Brain pericyte (primary cell): ENCODE results near the gene LRRC36.

Source experiments
- DNase-seq: peaks from one replicate; pipeline ENCODE4 v3.0.0-alpha.2; 2012; ENCODE audit warnings: low read depth, low spot score

Gene LRRC36

GRCh38 chr16:67425061-67425460 is 98.4 kb downstream of the LRRC36 start:
- no peak for DNase-seq

GRCh38 chr16:67425580-67425979 is 99.0 kb downstream of the LRRC36 start:
- no peak for DNase-seq

- DNase-seq, result no peak
Observed at GRCh38 chr16:67426022-67426421, 99.4 kb downstream of the LRRC36 start.

- no peak for DNase-seq
Observed at GRCh38 chr16:67426950-67427349, 100.3 kb downstream of the LRRC36 start.

- DNase-seq, result no peak
Observed at GRCh38 chr16:67428146-67428731, 101.6 kb downstream of the LRRC36 start.

GRCh38 chr16:67429053-67429798 is 102.6 kb downstream of the LRRC36 start:
- DNase-seq, result no peak

- DNase-seq, result no peak
Observed at GRCh38 chr16:67429799-67430503, 103.3 kb downstream of the LRRC36 start.

GRCh38 chr16:67430504-67430976 is 103.9 kb downstream of the LRRC36 start:
- no peak for DNase-seq

- DNase-seq, result no peak
Observed at GRCh38 chr16:67430977-67431774, 104.6 kb downstream of the LRRC36 start, which contains the start of gene HSD11B2. HSD11B2 (plus strand) TSS chr16:67431121; CDS start chr16:67431249, 128 bp downstream.

- DNase-seq, result no peak
Observed at GRCh38 chr16:67431775-67432505, 105.3 kb downstream of the LRRC36 start.

- no peak for DNase-seq
Observed at GRCh38 chr16:67432506-67432890, 105.9 kb downstream of the LRRC36 start.

GRCh38 chr16:67433131-67433719 is 106.6 kb downstream of the LRRC36 start:
- DNase-seq, result no peak
